A549 (cell line): ENCODE data around the gene NUP188. TPM values are rescaled to one million over a fixed set of nuclear protein-coding genes. Genes with fewer than 3 reads are reported as not detected.
"Not testable (repeated sequence)": the region's sequence is repeated elsewhere in the genome, so short reads cannot be mapped to it uniquely, and the experiment has no call there.

Experiments
- ATAC-seq, 2 experiments: fragments of 200-7000 bp in 1 of 2; fragments of >200 bp in 1 of 2; cut with Nextera tagmentation in 1 of 2; cut with Tn5 transposase in 1 of 2; 3 replicates each; pipeline versions ENCODE4 v1.8.0 to v1.9.1; 2018 to 2020; ENCODE audit warnings: mild to moderate bottlenecking in 1 of 2, moderate library complexity in 1 of 2
- CTCF ChIA-PET: fragments of 300-600 bp; sonication (Branson Sonifier 250); formaldehyde crosslinking; extraction: SDS; loops from one replicate; lab custom pipeline; 2021; ENCODE audit warnings: antibody characterized with exemption, inconsistent platforms; lab: Yijun Ruan, JAX
- POLR2A ChIA-PET: fragments of 350-600 bp; formaldehyde crosslinking; extraction: SDS; loops from one replicate; lab custom pipeline; 2021; ENCODE audit warnings: antibody characterized with exemption, inconsistent platforms; lab: Yijun Ruan, JAX
- DNase-seq, 2 experiments: peaks; one replicate each; pipeline versions ENCODE4 v3.0.0 to v3.0.0-alpha.2; 2011 to 2016; ENCODE audit warnings: low read depth in 1 of 2, low spot score in 1 of 2
- FAIRE-seq: peaks from 2 replicates; lab custom pipeline; 2011; peaks lifted over from hg19 to GRCh38; lab: Jason Lieb, UNC
- H3K27ac ChIP-seq, 2 experiments: fragments of >200 bp; sonication (Bioruptor Twin); formaldehyde crosslinking; 3 replicates each; pipeline ENCODE4 v1.5.1; 2016 to 2017
- H3K4me1 ChIP-seq: fragments of >200 bp; sonication (Bioruptor Twin); formaldehyde crosslinking; 3 replicates; pipeline ENCODE4 v1.6.1; 2016
- H3K4me2 ChIP-seq: fragments of >200 bp; sonication (Bioruptor Twin); formaldehyde crosslinking; 3 replicates; pipeline ENCODE4 v1.6.1; 2016
- H3K4me3 ChIP-seq: fragments of >200 bp; sonication (Bioruptor Twin); formaldehyde crosslinking; 3 replicates; pipeline ENCODE4 v1.5.1; 2016
- H3K9me3 ChIP-seq: fragments of >200 bp; sonication (Bioruptor Twin); formaldehyde crosslinking; 3 replicates; pipeline ENCODE4 v1.6.1; 2016
- ATOH8 ChIP-seq: fragments of 250-450 bp; sonication (Bioruptor Pico); IDR thresholded peaks from 2 replicates; pipeline ENCODE4 v1.5.0; 2020; ENCODE audit warnings: low read depth, mild to moderate bottlenecking, moderate library complexity
- CBX2 ChIP-seq: fragments of 200-600 bp; sonication (generic); IDR thresholded peaks from 2 replicates; pipeline ENCODE4 v1.6.1; 2016; ENCODE audit warnings: low read depth, mild to moderate bottlenecking, borderline replicate concordance
- CTCF ChIP-seq: fragments of >200 bp; sonication (Bioruptor Twin); formaldehyde crosslinking; IDR thresholded peaks from 3 replicates; pipeline ENCODE4 v1.5.1; 2016
- EHF ChIP-seq: fragments of 250-450 bp; sonication (Bioruptor Pico); IDR thresholded peaks from 2 replicates; pipeline ENCODE4 v1.5.0; 2020; ENCODE audit warnings: mild to moderate bottlenecking
- ELK1 ChIP-seq: fragments of 150-350 bp; IDR thresholded peaks from 2 replicates; pipeline ENCODE4 v1.6.1; 2014; ENCODE audit warnings: low read depth, mild to moderate bottlenecking, low read length
- ESRRA ChIP-seq: fragments of 150-350 bp; IDR thresholded peaks from 2 replicates; pipeline ENCODE4 v1.6.1; 2014; ENCODE audit warnings: mild to moderate bottlenecking, low read length, borderline replicate concordance
- HOXB13 ChIP-seq: fragments of 250-450 bp; sonication (Bioruptor Pico); IDR thresholded peaks from 2 replicates; pipeline ENCODE4 v1.5.0; 2020; ENCODE audit warnings: low read depth, mild to moderate bottlenecking, moderate library complexity
- JUN ChIP-seq, 2 experiments: fragments of >200 bp; sonication (Bioruptor Twin); formaldehyde crosslinking; IDR thresholded peaks; 2 replicates in 1 of 2; 3 replicates in 1 of 2; pipeline ENCODE4 v1.6.1; 2016 to 2017
- KDM5A ChIP-seq: fragments of 200-600 bp; sonication (generic); IDR thresholded peaks from 2 replicates; pipeline ENCODE4 v1.6.1; 2016; ENCODE audit warnings: antibody characterized with exemption, mild to moderate bottlenecking
- MAFK ChIP-seq: fragments of 450-650 bp; IDR thresholded peaks from 2 replicates; pipeline ENCODE4 v1.6.1; 2014; ENCODE audit not compliant: partially characterized antibody
- PBX3 ChIP-seq: IDR thresholded peaks from 2 replicates; pipeline ENCODE4 v1.6.1; 2012
- PHF8 ChIP-seq: fragments of 200-600 bp; sonication (generic); IDR thresholded peaks from 2 replicates; pipeline ENCODE4 v1.6.1; 2016; ENCODE audit warnings: low read depth, mild to moderate bottlenecking, antibody characterized with exemption, moderate library complexity, borderline replicate concordance
- POLR2A ChIP-seq: IDR thresholded peaks from 2 replicates; pipeline ENCODE4 v1.6.1; 2012; ENCODE audit warnings: mild to moderate bottlenecking, low read length
- POLR2AphosphoS2 ChIP-seq: conservative IDR thresholded peaks from 2 replicates; pipeline ENCODE4 v1.6.1; 2012; ENCODE audit warnings: low read length, improper control_type of control experiment, inconsistent platforms
- RAD21 ChIP-seq, 2 experiments: fragments of >200 bp in 1 of 2; sonication (Bioruptor Twin) in 1 of 2; formaldehyde crosslinking in 1 of 2; IDR thresholded peaks in 1 of 2; conservative IDR thresholded peaks in 1 of 2; 2 replicates in 1 of 2; 3 replicates in 1 of 2; pipeline ENCODE4 v1.6.1; 2012 to 2018; ENCODE audit warnings: inconsistent platforms in 1 of 2
- RARB ChIP-seq: fragments of 250-450 bp; sonication (Bioruptor Pico); IDR thresholded peaks from 2 replicates; pipeline ENCODE4 v1.8.0; 2021; ENCODE audit warnings: mild to moderate bottlenecking, moderate library complexity
- SMC3 ChIP-seq: fragments of >200 bp; sonication (Bioruptor Twin); formaldehyde crosslinking; IDR thresholded peaks from 3 replicates; pipeline ENCODE4 v1.6.1; 2018; ENCODE audit warnings: inconsistent platforms
- TFCP2L1 ChIP-seq: fragments of 250-450 bp; sonication (Bioruptor Pico); IDR thresholded peaks from 2 replicates; pipeline ENCODE4 v1.5.0; 2021; ENCODE audit warnings: mild to moderate bottlenecking
- TP53 ChIP-seq: fragments of 250-450 bp; sonication (Bioruptor Pico); IDR thresholded peaks from 2 replicates; pipeline ENCODE4 v1.5.0; 2021; ENCODE audit warnings: mild to moderate bottlenecking, moderate library complexity
- WGBS: methylation state at CpG from one replicate; pipeline ENCODE4 v1.1.6; 2017; ENCODE audit errors: missing lambda C conversion rate; 5-methylcytosine and 5-hydroxymethylcytosine counted together
- polyA plus RNA-seq, 4 experiments: library from polyadenylated mRNA; depleted of rRNA in 3 of 4; stranded (reverse); fragments of >200 nt; fragmentation: RNase III in 1 of 4; extraction: RNeasy Plus Mini Kit Qiagen cat#74134 plus additional on column Dnase treatment in 1 of 4; gene quantifications; 2 replicates in 3 of 4; 3 replicates in 1 of 4; pipeline ENCODE4 v1.2.3, GENCODE V29; 2011 to 2017

NUP188 gene
- polyA plus RNA-seq, 2 of the 4 experiments (the other 2 are of a cell fraction): 33.2 to 52.3 TPM

GRCh38 chr9:129002992-129003391 lies 55.5 kb downstream of the NUP188 start:
- no peaks in the 10 kb centered on the region for H3K9me3 ChIP-seq
- TF ChIP-seq MAFK: peak; percentile 68
- TF ChIP-seq CBX2: no peak
- TF ChIP-seq, all 56 proteins: peak for 1
- Histone ChIP-seq H3K27ac (no peak overlapping the region), H3K4me1 (no peaks in the 10 kb centered on the region), H3K4me2 (no peak overlapping the region), H3K4me3 (no peak overlapping the region)
- POLR2A ChIA-PET: no interaction called here
- WGBS: 89% methylated on average over 8 of the region's 9 CpGs
- CTCF ChIA-PET: interaction anchor here (0.9 to 8.8 kb wide), 8 partner anchors 10 to 55 kb away, joined by 3 to 136 read pairs (median 4); partner anchors contain the start of genes DOLK and NUP188
- FAIRE-seq (no peak), DNase-seq (no peak), ATAC-seq (no peak)

GRCh38 chr9:129004173-129004572 lies 56.7 kb downstream of the NUP188 start:
- CTCF ChIA-PET: interaction anchor here (0.6 to 8.8 kb wide), 8 partner anchors 11 to 174 kb away, joined by 3 to 136 read pairs (median 4); partner anchors contain the start of gene SPOUT1
- H3K4me2 ChIP-seq, H3K4me3 ChIP-seq, H3K27ac ChIP-seq, H3K9me3 ChIP-seq, DNase-seq, H3K4me1 ChIP-seq, POLR2A ChIA-PET, FAIRE-seq, ATAC-seq: not testable (repeated sequence)
- WGBS: 86% methylated on average over 6 of the region's 6 CpGs

- CTCF ChIA-PET: interaction anchor here (0.5 to 8.8 kb wide), 21 partner anchors 9 to 273 kb away, joined by 3 to 136 read pairs (median 4); partner anchors contain the start of genes DOLPP1 and MIGA2
Observed at GRCh38 chr9:129005336-129005997, 58.0 kb downstream of the NUP188 start.

GRCh38 chr9:129006328-129007034 lies 59.0 kb downstream of the NUP188 start:
- Histone ChIP-seq H3K4me3 (no peak overlapping the region), H3K4me1 (no peaks in the 10 kb centered on the region), H3K27ac (no peak overlapping the region), H3K9me3 (no peaks in the 10 kb centered on the region), H3K4me2 (no peak overlapping the region)
- FAIRE-seq (peak; percentile 28), DNase-seq (peak; percentile 78 to 82), ATAC-seq (peak; percentile 76 to 90)
- TF ChIP-seq PHF8 (no peak), ELK1 (no peak), JUN (IDR thresholded peaks at IDR 0.05) (no peak), MAFK (no peak), POLR2A (no peak), TFCP2L1 (CRISPR knock-in tag) (no peak), CTCF (peak; percentile 93), EHF (CRISPR knock-in tag) (no peak), SMC3 (peak; percentile 58), HOXB13 (CRISPR knock-in tag) (no peak), RAD21 (conservative IDR thresholded peaks at IDR 0.05 in 1 of 2, IDR thresholded peaks at IDR 0.05 in 1 of 2) (peak; percentile 47 to 60), ATOH8 (CRISPR knock-in tag) (no peak), PBX3 (peak; percentile 18; the same call in 1 of the 2 replicates), ESRRA (no peak), RARB (CRISPR knock-in tag) (no peak)
- CTCF ChIA-PET: interaction anchor here (0.5 to 8.8 kb wide), 34 partner anchors 10 to 364 kb away, joined by 3 to 136 read pairs (median 4); partner anchors contain the start of genes DOLPP1 and MIGA2
- POLR2A ChIA-PET: interaction anchor here (1.6 kb wide), 1 partner anchor 22 kb away, joined by 6 read pairs; the partner anchor contains the start of gene SH3GLB2
- 54% methylated on average over 21 of the region's 21 CpGs for WGBS

More at GRCh38 chr9:129005336-129005997, 58.0 kb downstream of the NUP188 start:
- POLR2A ChIA-PET: interaction anchor here (0.5 kb wide), 1 partner anchor 31 kb away, joined by 7 read pairs; no protein-coding TSS in a partner anchor
- 89% methylated on average over 10 of the region's 10 CpGs for WGBS
- no peak for DNase-seq
- TF ChIP-seq POLR2AphosphoS2 (peak; percentile 52; the same call in 1 of the 2 replicates), PBX3 (no peak), TP53 (CRISPR knock-in tag) (no peak), KDM5A (no peak)
- no peak overlapping the region for H3K4me3 ChIP-seq
- H3K27ac ChIP-seq: no peak overlapping the region
- FAIRE-seq: no peak
- no peak overlapping the region for H3K4me2 ChIP-seq
- ATAC-seq: no peak
- H3K9me3 ChIP-seq: no peaks in the 10 kb centered on the region
- no peaks in the 10 kb centered on the region for H3K4me1 ChIP-seq
